Liver (tissue), 9 donors: ENCODE data around the gene CCN5. TPM values are rescaled to one million over a fixed set of nuclear protein-coding genes. Genes with fewer than 3 reads are reported as not detected.

ENCODE experiments used
- DNase-seq: peaks from one replicate; pipeline ENCODE4 v3.0.0-alpha.2; 2017; ENCODE audit warnings: low spot score
- H3K27ac ChIP-seq, 2 donors: one replicate each; pipeline ENCODE4 v1.7.0; 2013; ENCODE audit warnings: inconsistent platforms in 2 of 2, low read length in 2 of 2, control low read depth in 1 of 2, low read depth in 1 of 2, mild to moderate bottlenecking in 1 of 2
- H3K27me3 ChIP-seq, 4 donors: one replicate each; pipeline versions ENCODE4 v1.6.1 to v1.7.0; 2013; ENCODE audit warnings: low read length in 3 of 4, inconsistent platforms in 1 of 4, mild to moderate bottlenecking in 1 of 4, moderate library complexity in 1 of 4; ENCODE audit not compliant: control insufficient read depth in 4 of 4, insufficient read depth in 4 of 4
- H3K36me3 ChIP-seq, 4 donors: one replicate each; pipeline versions ENCODE4 v1.6.1 to v1.7.0; 2013; ENCODE audit warnings: low read length in 3 of 4, mild to moderate bottlenecking in 3 of 4, low read depth in 1 of 4, moderate library complexity in 1 of 4; ENCODE audit not compliant: control insufficient read depth in 4 of 4, insufficient read depth in 3 of 4
- H3K4me1 ChIP-seq, 4 donors: one replicate each; pipeline versions ENCODE4 v1.6.1 to v1.7.0; 2013; ENCODE audit warnings: low read length in 3 of 4, mild to moderate bottlenecking in 3 of 4, moderate library complexity in 1 of 4; ENCODE audit not compliant: control insufficient read depth in 4 of 4, insufficient read depth in 4 of 4
- H3K4me3 ChIP-seq, 3 donors: one replicate each; pipeline versions ENCODE4 v1.6.1 to v1.7.0; 2013; ENCODE audit warnings: low read length in 3 of 3, control low read depth in 1 of 3, low read depth in 1 of 3, mild to moderate bottlenecking in 1 of 3
- H3K9ac ChIP-seq, 2 donors: one replicate each; pipeline ENCODE4 v1.7.0; 2013; ENCODE audit warnings: low read length in 2 of 2, mild to moderate bottlenecking in 2 of 2, moderate library complexity in 2 of 2, control low read depth in 1 of 2, low read depth in 1 of 2
- H3K9me3 ChIP-seq, 4 donors: one replicate each; pipeline versions ENCODE4 v1.6.1 to v1.7.0; 2013; ENCODE audit warnings: low read length in 3 of 4; ENCODE audit not compliant: control insufficient read depth in 4 of 4
- ATF3 ChIP-seq: IDR thresholded peaks from 2 replicates; pipeline ENCODE4 v1.6.1; 2016; ENCODE audit warnings: antibody characterized with exemption
- CTCF ChIP-seq: fragments of 150-350 bp; IDR thresholded peaks from 2 replicates; pipeline ENCODE4 v1.5.1; 2017; ENCODE audit warnings: improper control_type of control experiment, low read depth, low read length; ENCODE audit not compliant: missing input control
- FOXA1 ChIP-seq: IDR thresholded peaks from 2 replicates; pipeline ENCODE4 v1.6.1; 2016; ENCODE audit warnings: antibody characterized with exemption
- FOXA2 ChIP-seq: IDR thresholded peaks from 2 replicates; pipeline ENCODE4 v1.6.1; 2016; ENCODE audit warnings: antibody characterized with exemption
- HNF4A ChIP-seq, 2 donors: conservative IDR thresholded peaks; 2 replicates each; pipeline ENCODE4 v1.6.1; 2016; ENCODE audit warnings: antibody characterized with exemption in 2 of 2, mild to moderate bottlenecking in 2 of 2
- HNF4G ChIP-seq: IDR thresholded peaks from 2 replicates; pipeline ENCODE4 v1.6.1; 2016; ENCODE audit warnings: antibody characterized with exemption
- JUND ChIP-seq, 2 donors: IDR thresholded peaks; 2 replicates each; pipeline ENCODE4 v1.6.1; 2016; ENCODE audit warnings: antibody characterized with exemption in 2 of 2
- MAX ChIP-seq: IDR thresholded peaks from 2 replicates; pipeline ENCODE4 v1.6.1; 2016; ENCODE audit warnings: antibody characterized with exemption
- NR2F2 ChIP-seq: IDR thresholded peaks from 2 replicates; pipeline ENCODE4 v1.6.1; 2016; ENCODE audit warnings: antibody characterized with exemption
- RAD21 ChIP-seq, 2 donors: IDR thresholded peaks; 2 replicates each; pipeline ENCODE4 v1.6.1; 2016; ENCODE audit warnings: antibody characterized with exemption in 2 of 2, mild to moderate bottlenecking in 2 of 2
- REST ChIP-seq: IDR thresholded peaks from 2 replicates; pipeline ENCODE4 v1.6.1; 2016; ENCODE audit warnings: antibody characterized with exemption, mild to moderate bottlenecking
- RXRA ChIP-seq, 2 donors: IDR thresholded peaks; 2 replicates each; pipeline ENCODE4 v1.6.1; 2017 to 2018; ENCODE audit warnings: antibody characterized with exemption in 2 of 2, mild to moderate bottlenecking in 1 of 2
- TAF1 ChIP-seq: conservative IDR thresholded peaks from 2 replicates; pipeline ENCODE4 v1.6.1; 2016; ENCODE audit warnings: antibody characterized with exemption, mild to moderate bottlenecking
- YY1 ChIP-seq: IDR thresholded peaks from 2 replicates; pipeline ENCODE4 v1.6.1; 2016; ENCODE audit warnings: antibody characterized with exemption, mild to moderate bottlenecking
- ZBTB33 ChIP-seq: IDR thresholded peaks from 2 replicates; pipeline ENCODE4 v1.6.1; 2016; ENCODE audit warnings: antibody characterized with exemption
- WGBS: extraction: QIAGEN DNeasy Blood & Tissue Kit; methylation state at CpG from one replicate; pipeline ENCODE4 v1.1.7; 2013; 5-methylcytosine and 5-hydroxymethylcytosine counted together
- polyA plus RNA-seq, 2 donors: library from polyadenylated mRNA; stranded (reverse) in 1 of 2; unstranded in 1 of 2; fragments of 200-250 nt in 1 of 2; fragments of >200 nt in 1 of 2; fragmentation: Nextera tagmentation in 1 of 2; extraction: Ambion mirVana in 1 of 2; gene quantifications; one replicate each; pipeline versions ENCODE4 v1.2.1 to v1.2.3, GENCODE V29; 2013 to 2015
- total RNA-seq, 2 donors: library from RNA; depleted of rRNA; stranded (reverse); fragments of >200 nt; gene quantifications; one replicate each; pipeline ENCODE4 v1.2.3, GENCODE V29; 2014
- donor health status: healthy.
- donor health status: healthy.
- donor health status: healthy.
- donor health status: healthy.
- donor health status: healthy.

Gene CCN5
- total and polyA plus RNA-seq, 4 donors: 1.2 to 3.6 (median 1.9) TPM; not detected in 1

GRCh38 chr20:44681796-44682566, 33.2 kb upstream of the CCN5 start:
- H3K27me3 ChIP-seq: no peaks in the 10 kb centered on the region
- WGBS: 90% methylated on average over 11 of the region's 11 CpGs
- no peaks in the 10 kb centered on the region for H3K9me3 ChIP-seq
- no peak overlapping the region for H3K27ac ChIP-seq
- H3K36me3 ChIP-seq: no peaks in the 10 kb centered on the region
- no peak overlapping the region for H3K9ac ChIP-seq
- H3K4me3 ChIP-seq: no peak overlapping the region
- TF ChIP-seq TAF1 (no peak), RAD21 (IDR thresholded peaks at IDR 0.05) (no peak), REST (no peak), HNF4G (no peak), FOXA2 (no peak), NR2F2 (no peak), JUND (IDR thresholded peaks at IDR 0.05) (no peak)
- DNase-seq: no peak
- peaks cover 1 to 21% (median 10%) of the 10 kb centered on the region in 4 donors for H3K4me1 ChIP-seq

- peak; percentile 66 for DNase-seq
- Histone ChIP-seq H3K9me3 (no peaks in the 10 kb centered on the region), H3K36me3 (no peaks in the 10 kb centered on the region), H3K27me3 (no peaks in the 10 kb centered on the region), H3K27ac (no peak overlapping the region), H3K4me3 (no peak overlapping the region), H3K4me1 (peaks cover 1 to 21% (median 10%) of the 10 kb centered on the region in 4 donors), H3K9ac (no peak overlapping the region)
- TF ChIP-seq REST (no peak), CTCF (peak; percentile 48), RAD21 (IDR thresholded peaks at IDR 0.05) (peak; percentile 64 to 85), ZBTB33 (no peak), RXRA (IDR thresholded peaks at IDR 0.05) (peak in 1 of 2 donors; percentile 11), HNF4G (no peak), YY1 (peak; percentile 62), HNF4A (conservative IDR thresholded peaks at IDR 0.05) (peak in 1 of 2 donors; percentile 15), ATF3 (no peak), FOXA1 (no peak), FOXA2 (no peak), MAX (no peak)
- WGBS: 57% methylated on average over 10 of the region's 10 CpGs
These were observed 31.7 kb upstream of the CCN5 start for GRCh38 chr20:44683263-44684046.
